ENCODE measurements around the gene ZNF503.

ZNF503 gene

GRCh38 chr10:75401569-75402485, at the start of gene ZNF503:
ZNF503 (minus strand) TSS chr10:75401764; CDS start chr10:75401419, 345 bp downstream.
- peak; percentile 94 to 95 for DNase-seq

- peak in 1 of 2 experiments; percentile 43 for DNase-seq
Measured at GRCh38 chr10:75450644-75451640, 49.4 kb upstream of the ZNF503 start.

GRCh38 chr10:75450075-75450445, 48.5 kb upstream of the ZNF503 start:
- peak in 1 of 2 experiments; percentile 32 for DNase-seq

- peak in 1 of 2 experiments; percentile 32 for DNase-seq
Measured at GRCh38 chr10:75449382-75450074, 48.0 kb upstream of the ZNF503 start.

GRCh38 chr10:75448166-75448565, 46.6 kb upstream of the ZNF503 start:
- no peak for DNase-seq

GRCh38 chr10:75446508-75446907, 44.9 kb upstream of the ZNF503 start:
- no peak for DNase-seq

GRCh38 chr10:75444781-75445386, 43.3 kb upstream of the ZNF503 start:
- no peak for DNase-seq

- no peak for DNase-seq
Measured at GRCh38 chr10:75443362-75443761, 41.8 kb upstream of the ZNF503 start.

- no peak for DNase-seq
Measured at GRCh38 chr10:75441682-75442081, 40.1 kb upstream of the ZNF503 start.

GRCh38 chr10:75441196-75441595, 39.6 kb upstream of the ZNF503 start:
- DNase-seq: no peak

GRCh38 chr10:75440271-75440793, 38.8 kb upstream of the ZNF503 start:
- no peak for DNase-seq

- no peak for DNase-seq
Measured at GRCh38 chr10:75439811-75440210, 38.2 kb upstream of the ZNF503 start.

- DNase-seq: no peak
Measured at GRCh38 chr10:75438275-75438674, 36.7 kb upstream of the ZNF503 start.

GRCh38 chr10:75437693-75438092, 36.1 kb upstream of the ZNF503 start:
- no peak for DNase-seq

GRCh38 chr10:75436896-75437295, 35.3 kb upstream of the ZNF503 start:
- DNase-seq: no peak

GRCh38 chr10:75435291-75435690, 33.7 kb upstream of the ZNF503 start:
- DNase-seq: no peak

- no peak for DNase-seq
Measured at GRCh38 chr10:75434291-75434690, 32.7 kb upstream of the ZNF503 start.

- no peak for DNase-seq
Measured at GRCh38 chr10:75433216-75433615, 31.7 kb upstream of the ZNF503 start.

- no peak for DNase-seq
Measured at GRCh38 chr10:75432763-75433162, 31.2 kb upstream of the ZNF503 start.

- no peak for DNase-seq
Measured at GRCh38 chr10:75432176-75432575, 30.6 kb upstream of the ZNF503 start.

GRCh38 chr10:75431180-75432111, 29.9 kb upstream of the ZNF503 start, which contains the start of gene LRMDA:
LRMDA (plus strand) TSS chr10:75431624.
- DNase-seq: no peak
